Measurements from ENCODE around the gene NXNL1. TPM values are rescaled to one million over a fixed set of nuclear protein-coding genes. Genes with fewer than 3 reads are reported as not detected.
"Not testable (repeated sequence)": the region's sequence is repeated elsewhere in the genome, so short reads cannot be mapped to it uniquely, and the experiment has no call there.

NXNL1 gene
- total RNA-seq, result not detected

GRCh38 chr19:17460372-17461230 is at the start of gene NXNL1:
NXNL1 (minus strand) TSS chr19:17460926; CDS start chr19:17460869, 57 bp downstream.
- ChIA-PET POLR2A (no interaction called here), CTCF (interaction anchor here (1.2 to 1.7 kb wide), 2 partner anchors 36 to 75 kb away, joined by 4 read pairs; no protein-coding TSS in a partner anchor)

GRCh38 chr19:17508558-17508933 is 47.8 kb upstream of the NXNL1 start:
- not testable (repeated sequence) for H3K4me3 Mint-ChIP-seq

More at GRCh38 chr19:17460372-17461230, at the start of gene NXNL1:
- DNase-seq, result no peak
- H3K27me3 Mint-ChIP-seq, result peaks cover 20% of the 10 kb centered on the region
- no peaks in the 10 kb centered on the region for H3K36me3 Mint-ChIP-seq (ENCODE audit: low read depth)
- no peaks in the 10 kb centered on the region for H3K9me3 Mint-ChIP-seq
- no peak within 1 kb of the TSS for H3K27ac Mint-ChIP-seq
- H3K4me3 Mint-ChIP-seq, result no peak within 1 kb of the TSS
- H3K4me1 Mint-ChIP-seq, result no peaks in the 10 kb centered on the region

GRCh38 chr19:17506745-17507144 is 46.0 kb upstream of the NXNL1 start:
- Mint-ChIP-seq H3K36me3 (ENCODE audit: low read depth) (peaks cover 23% of the 10 kb centered on the region), H3K4me1 (peaks cover 22% of the 10 kb centered on the region), H3K4me3 (no peak overlapping the region), H3K9me3 (peaks cover 4% of the 10 kb centered on the region), H3K27me3 (no peaks in the 10 kb centered on the region), H3K27ac (no peak overlapping the region)
- ChIA-PET CTCF (interaction anchor here (0.6 to 1.9 kb wide), 2 partner anchors 10 to 1291 kb away, joined by 3 to 9 read pairs; no protein-coding TSS in a partner anchor), POLR2A (no interaction called here)
- no peak for DNase-seq

More at GRCh38 chr19:17508558-17508933, 47.8 kb upstream of the NXNL1 start:
- POLR2A ChIA-PET, result interaction anchor here (1.5 kb wide), 1 partner anchor 12 kb away, joined by 3 read pairs; no protein-coding TSS in a partner anchor
- Mint-ChIP-seq H3K4me1 (peaks cover 31% of the 10 kb centered on the region), H3K36me3 (ENCODE audit: low read depth) (peaks cover 23% of the 10 kb centered on the region)
- not testable (repeated sequence) for H3K27me3 Mint-ChIP-seq, H3K9me3 Mint-ChIP-seq, H3K27ac Mint-ChIP-seq, DNase-seq
- CTCF ChIA-PET, result interaction anchor here (1.9 kb wide), 1 partner anchor 12 kb away, joined by 8 read pairs; no protein-coding TSS in a partner anchor

- peaks cover 3% of the 10 kb centered on the region for H3K9me3 Mint-ChIP-seq
- no peak overlapping the region for H3K4me3 Mint-ChIP-seq
- DNase-seq, result no peak
- no peak overlapping the region for H3K27ac Mint-ChIP-seq
- peaks cover 16% of the 10 kb centered on the region for H3K4me1 Mint-ChIP-seq
- H3K36me3 Mint-ChIP-seq (ENCODE audit: low read depth), result peaks cover 18% of the 10 kb centered on the region
- CTCF ChIA-PET, result no interaction called here
- POLR2A ChIA-PET, result no interaction called here
- no peaks in the 10 kb centered on the region for H3K27me3 Mint-ChIP-seq
These were observed 44.5 kb upstream of the NXNL1 start for GRCh38 chr19:17505223-17505622.

- POLR2A ChIA-PET, result no interaction called here
- Mint-ChIP-seq H3K27ac (no peak overlapping the region), H3K9me3 (no peaks in the 10 kb centered on the region), H3K27me3 (no peaks in the 10 kb centered on the region), H3K4me3 (no peak overlapping the region), H3K36me3 (ENCODE audit: low read depth) (peaks cover 11% of the 10 kb centered on the region), H3K4me1 (peaks cover 14% of the 10 kb centered on the region)
- CTCF ChIA-PET, result no interaction called here
- DNase-seq, result no peak
These were observed 43.7 kb upstream of the NXNL1 start for GRCh38 chr19:17504456-17504855.

GRCh38 chr19:17504030-17504429 is 43.3 kb upstream of the NXNL1 start:
- no peak overlapping the region for H3K27ac Mint-ChIP-seq
- no peak overlapping the region for H3K4me3 Mint-ChIP-seq
- no peak for DNase-seq
- H3K36me3 Mint-ChIP-seq (ENCODE audit: low read depth), result peaks cover 11% of the 10 kb centered on the region
- ChIA-PET CTCF (interaction anchor here (0.6 kb wide), 1 partner anchor 23 kb away, joined by 3 read pairs; a partner anchor contains a TSS), POLR2A (no interaction called here)
- H3K4me1 Mint-ChIP-seq, result peaks cover 14% of the 10 kb centered on the region
- no peaks in the 10 kb centered on the region for H3K9me3 Mint-ChIP-seq
- H3K27me3 Mint-ChIP-seq, result no peaks in the 10 kb centered on the region

- Mint-ChIP-seq H3K4me1 (peaks cover 11% of the 10 kb centered on the region), H3K36me3 (ENCODE audit: low read depth) (peaks cover 8% of the 10 kb centered on the region), H3K27ac (no peak overlapping the region), H3K27me3 (no peaks in the 10 kb centered on the region), H3K9me3 (no peaks in the 10 kb centered on the region), H3K4me3 (no peak overlapping the region)
- DNase-seq, result no peak
- CTCF ChIA-PET, result interaction anchor here (0.6 kb wide), 1 partner anchor 24 kb away, joined by 3 read pairs; a partner anchor contains a TSS
- POLR2A ChIA-PET, result no interaction called here
These were observed 42.5 kb upstream of the NXNL1 start for GRCh38 chr19:17503240-17503639.

- no peak overlapping the region for H3K27ac Mint-ChIP-seq
- no peak for DNase-seq
- no peak overlapping the region for H3K4me3 Mint-ChIP-seq
- no peaks in the 10 kb centered on the region for H3K9me3 Mint-ChIP-seq
- H3K27me3 Mint-ChIP-seq, result no peaks in the 10 kb centered on the region
- POLR2A ChIA-PET, result interaction anchor here (0.8 to 1.8 kb wide), 2 partner anchors 11 to 23 kb away, joined by 3 to 8 read pairs; partner anchors contain the start of gene PGLS
- no peaks in the 10 kb centered on the region for H3K36me3 Mint-ChIP-seq (ENCODE audit: low read depth)
- CTCF ChIA-PET, result interaction anchor here (0.9 kb wide), 1 partner anchor 11 kb away, joined by 3 read pairs; no protein-coding TSS in a partner anchor
- H3K4me1 Mint-ChIP-seq, result peaks cover 25% of the 10 kb centered on the region
These were observed 39.9 kb upstream of the NXNL1 start for GRCh38 chr19:17500447-17501198.

- no peaks in the 10 kb centered on the region for H3K9me3 Mint-ChIP-seq
- ChIA-PET CTCF (interaction anchor here (0.9 kb wide), 1 partner anchor 10 kb away, joined by 3 read pairs; no protein-coding TSS in a partner anchor), POLR2A (interaction anchor here (1.8 kb wide), 1 partner anchor 11 kb away, joined by 8 read pairs; the partner anchor contains the start of gene PGLS)
- no peak for DNase-seq
- H3K27ac Mint-ChIP-seq, result no peak overlapping the region
- H3K27me3 Mint-ChIP-seq, result no peaks in the 10 kb centered on the region
- peaks cover 25% of the 10 kb centered on the region for H3K4me1 Mint-ChIP-seq
- no peak overlapping the region for H3K4me3 Mint-ChIP-seq
- no peaks in the 10 kb centered on the region for H3K36me3 Mint-ChIP-seq (ENCODE audit: low read depth)
These were observed 39.1 kb upstream of the NXNL1 start for GRCh38 chr19:17499648-17500446.

- H3K9me3 Mint-ChIP-seq; DNase-seq; H3K27ac Mint-ChIP-seq; H3K36me3 Mint-ChIP-seq (ENCODE audit: low read depth); H3K27me3 Mint-ChIP-seq; H3K4me3 Mint-ChIP-seq; POLR2A ChIA-PET: not testable (repeated sequence)
- CTCF ChIA-PET, result interaction anchor here (0.5 kb wide), 2 partner anchors 51 to 429 kb away, joined by 3 to 7 read pairs; no protein-coding TSS in a partner anchor
- peaks cover 25% of the 10 kb centered on the region for H3K4me1 Mint-ChIP-seq
These were observed 38.3 kb upstream of the NXNL1 start for GRCh38 chr19:17499025-17499424.

GRCh38 chr19:17497149-17497798 is 36.5 kb upstream of the NXNL1 start:
- Mint-ChIP-seq H3K27me3 (no peaks in the 10 kb centered on the region), H3K4me3 (no peak overlapping the region), H3K4me1 (peaks cover 25% of the 10 kb centered on the region), H3K27ac (no peak overlapping the region), H3K9me3 (no peaks in the 10 kb centered on the region), H3K36me3 (ENCODE audit: low read depth) (no peaks in the 10 kb centered on the region)
- ChIA-PET CTCF (interaction anchor here (0.7 to 2.2 kb wide), 15 partner anchors 9 to 357 kb away, joined by 3 to 23 read pairs (median 6); partner anchors contain the start of genes BABAM1 and PGLS), POLR2A (no interaction called here)
- DNase-seq, result no peak
